HG02943 (cell line): ENCODE measurements around the gene LRRTM3.

Experiments used
- ATAC-seq: cut with Tn5 transposase; IDR thresholded peaks from one replicate; pipeline ENCODE4 v1.9.1; 2021; ENCODE audit warnings: mild to moderate bottlenecking, low read depth, moderate library complexity; ENCODE audit not compliant: unreplicated experiment

LRRTM3 gene

DNA sequence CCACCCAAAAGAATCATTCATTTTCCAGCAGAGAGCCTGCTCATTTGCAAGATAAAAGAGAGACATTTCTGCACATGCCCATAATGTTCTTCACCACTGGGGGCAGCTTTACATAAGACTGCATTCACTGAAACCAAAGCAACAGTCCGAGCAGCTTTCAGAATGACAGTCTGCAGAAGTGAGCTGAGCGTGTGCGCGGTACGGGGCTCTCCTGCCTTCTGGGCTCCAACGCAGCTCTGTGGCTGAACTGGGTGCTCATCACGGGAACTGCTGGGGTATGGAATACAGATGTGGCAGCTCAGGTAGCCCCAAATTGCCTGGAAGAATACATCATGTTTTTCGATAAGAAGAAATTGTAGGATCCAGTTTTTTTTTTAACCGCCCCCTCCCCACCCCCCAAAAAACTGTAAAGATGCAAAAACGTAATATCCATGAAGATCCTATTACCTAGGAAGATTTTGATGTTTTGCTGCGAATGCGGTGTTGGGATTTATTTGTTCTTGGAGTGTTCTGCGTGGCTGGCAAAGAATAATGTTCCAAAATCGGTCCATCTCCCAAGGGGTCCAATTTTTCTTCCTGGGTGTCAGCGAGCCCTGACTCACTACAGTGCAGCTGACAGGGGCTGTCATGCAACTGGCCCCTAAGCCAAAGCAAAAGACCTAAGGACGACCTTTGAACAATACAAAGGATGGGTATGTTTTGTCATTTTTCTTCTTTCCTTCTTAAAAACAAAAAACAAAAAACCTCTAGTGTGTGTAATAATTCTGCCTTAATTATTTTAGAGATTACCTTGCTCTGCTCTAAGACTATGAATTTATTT is at the start of gene LRRTM3:
LRRTM3 (plus strand) TSS at position 141 of the 820 bp plus-strand sequence.
- peak; percentile 100 for ATAC-seq

DNA sequence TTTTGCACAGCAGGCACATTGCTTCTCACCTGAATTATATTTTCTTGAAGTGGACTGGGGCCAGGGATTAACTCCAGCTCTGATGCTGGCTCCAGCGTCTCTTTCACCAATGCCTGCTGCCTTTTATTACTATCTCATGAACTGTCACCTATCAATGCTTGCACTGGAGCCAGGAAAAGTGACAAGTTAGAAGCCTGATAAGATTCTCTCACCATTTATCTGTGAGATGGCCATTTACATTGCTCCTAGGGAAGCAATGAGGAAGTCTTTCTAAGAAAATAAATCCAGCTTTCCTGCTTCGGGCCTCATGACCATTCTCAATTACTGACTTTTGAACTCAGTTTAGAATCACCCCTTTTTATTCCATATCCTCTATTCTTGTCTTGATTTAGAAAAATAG is 48.5 kb upstream of the LRRTM3 start:
- no peak for ATAC-seq

DNA sequence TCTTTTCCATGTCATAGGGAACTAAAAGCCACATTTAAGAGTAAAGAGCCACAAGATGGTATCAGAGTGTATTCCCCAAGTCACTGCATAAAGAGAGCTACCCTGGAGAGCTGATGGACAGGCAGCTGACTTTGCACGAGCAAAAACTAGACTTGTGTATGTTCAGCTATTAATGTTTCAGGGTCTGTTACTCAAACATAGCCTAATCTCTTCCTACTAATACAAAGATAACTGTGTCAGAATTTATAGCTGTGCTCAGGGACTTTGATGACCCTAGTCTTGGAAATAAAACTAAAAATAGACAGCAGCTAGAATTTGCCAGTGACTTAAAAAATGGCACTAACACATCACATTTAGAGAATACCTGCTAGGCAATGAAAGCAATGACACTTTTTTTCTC is 45.5 kb upstream of the LRRTM3 start:
- ATAC-seq = no peak

DNA sequence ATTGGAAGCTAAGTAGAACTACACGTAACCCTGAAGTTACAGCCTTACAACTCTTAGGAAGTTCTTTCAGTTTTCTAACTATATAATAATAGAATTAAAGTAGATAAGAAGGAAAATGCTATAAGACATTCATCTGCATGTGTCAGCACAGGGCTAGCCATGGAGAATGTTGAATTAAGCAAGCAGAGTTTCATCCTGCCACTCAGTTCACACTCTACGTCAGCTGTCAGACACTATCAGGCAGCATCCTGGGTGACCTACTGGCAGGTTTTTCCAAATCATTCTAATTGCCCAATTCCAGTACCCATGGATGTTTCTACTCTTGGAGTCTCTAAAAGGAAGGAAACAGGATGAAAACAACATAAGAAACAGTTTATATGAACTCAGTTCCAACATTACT is 45.0 kb upstream of the LRRTM3 start:
- no peak for ATAC-seq

DNA sequence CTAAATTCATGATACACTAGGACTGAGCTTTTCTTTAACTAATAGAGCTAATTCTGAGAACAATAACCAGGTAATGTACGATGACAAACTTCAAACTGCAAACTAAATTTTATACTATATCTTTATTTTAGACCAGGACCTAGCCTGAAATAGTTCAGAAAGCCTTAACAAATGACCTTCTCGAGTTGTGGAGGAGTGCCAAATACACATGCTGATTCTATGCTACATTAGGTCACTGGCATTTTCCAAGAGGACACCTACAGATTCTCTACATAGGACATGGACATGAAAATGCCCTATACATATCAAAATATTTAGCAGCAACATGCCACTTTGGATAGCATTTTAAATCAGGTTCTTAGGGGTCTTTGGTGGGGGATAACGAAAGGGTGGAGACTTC is 44.0 kb upstream of the LRRTM3 start:
- ATAC-seq = no peak

DNA sequence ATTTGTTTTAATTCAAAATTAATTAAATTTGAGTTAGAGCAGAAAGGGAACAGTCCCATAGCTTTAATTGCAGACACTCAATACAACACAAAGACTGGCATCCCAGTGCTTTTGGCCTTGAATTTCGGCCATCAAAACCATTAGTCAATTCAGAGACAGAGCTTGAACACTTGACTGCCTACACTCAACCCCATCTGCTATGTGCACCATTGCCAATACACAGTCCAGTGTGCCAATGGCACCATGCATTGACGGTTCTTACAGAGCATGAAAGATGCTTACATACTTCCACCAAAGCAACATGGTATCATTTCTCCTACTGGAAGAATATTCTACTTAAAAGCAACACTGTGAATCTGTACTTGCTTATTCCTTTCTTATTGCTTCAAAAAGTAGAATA is 43.6 kb upstream of the LRRTM3 start:
- no peak for ATAC-seq

DNA sequence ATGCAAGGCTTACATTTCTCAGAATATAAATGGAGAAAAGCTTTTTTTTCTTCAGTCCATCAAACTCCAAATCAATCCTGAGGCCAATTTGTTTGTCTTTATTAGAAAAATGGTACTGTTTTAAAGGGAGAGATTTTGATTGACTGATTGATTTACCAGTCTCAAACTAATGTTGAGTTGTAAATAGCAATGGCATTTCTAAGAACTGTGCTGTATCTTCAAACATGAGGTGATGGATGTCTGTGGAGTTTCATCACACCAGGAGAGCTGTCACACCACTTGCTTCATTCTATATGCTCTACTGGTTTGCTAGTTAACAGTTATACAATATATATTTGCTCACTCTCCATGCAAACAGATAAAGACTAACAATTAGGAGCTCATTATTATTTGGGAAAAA is 39.0 kb upstream of the LRRTM3 start:
- no peak for ATAC-seq

DNA sequence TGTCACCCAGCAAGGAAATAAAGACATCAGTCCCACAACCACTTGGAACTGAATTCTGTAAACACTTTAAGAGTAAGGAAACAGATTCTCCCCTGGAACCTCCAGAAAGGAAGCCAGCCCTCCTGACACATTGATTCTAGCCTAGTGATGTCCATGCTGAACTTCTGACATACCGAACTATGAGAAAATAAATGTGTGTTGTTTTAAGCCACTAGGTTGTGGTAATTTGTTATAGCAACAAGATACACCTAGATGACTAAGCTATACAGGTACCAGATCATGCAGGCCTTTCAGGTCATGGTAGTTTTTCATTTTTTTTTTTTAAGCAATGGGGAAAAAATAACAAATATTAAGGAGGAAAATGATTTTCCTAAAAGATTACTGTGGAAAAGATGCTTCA is 37.6 kb upstream of the LRRTM3 start:
- ATAC-seq = no peak

DNA sequence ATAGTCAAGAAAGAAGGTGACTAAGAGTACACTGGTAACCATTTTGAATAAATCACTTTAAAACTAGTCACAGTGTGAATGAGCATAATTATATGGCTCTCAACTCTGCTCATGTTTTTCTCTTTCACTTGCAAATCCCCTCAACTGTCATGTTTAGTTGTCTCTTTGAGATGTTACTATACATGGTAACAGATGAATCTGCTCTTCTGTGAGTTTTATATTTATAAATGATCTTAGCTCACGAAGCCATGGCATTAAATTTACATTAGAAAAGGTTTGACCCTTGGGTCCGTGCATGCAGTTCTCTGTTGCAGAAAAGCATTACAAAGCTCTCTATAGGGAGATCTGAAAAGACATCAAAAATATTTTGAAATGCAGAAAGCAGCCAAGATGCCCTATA is 33.0 kb upstream of the LRRTM3 start:
- no peak for ATAC-seq

DNA sequence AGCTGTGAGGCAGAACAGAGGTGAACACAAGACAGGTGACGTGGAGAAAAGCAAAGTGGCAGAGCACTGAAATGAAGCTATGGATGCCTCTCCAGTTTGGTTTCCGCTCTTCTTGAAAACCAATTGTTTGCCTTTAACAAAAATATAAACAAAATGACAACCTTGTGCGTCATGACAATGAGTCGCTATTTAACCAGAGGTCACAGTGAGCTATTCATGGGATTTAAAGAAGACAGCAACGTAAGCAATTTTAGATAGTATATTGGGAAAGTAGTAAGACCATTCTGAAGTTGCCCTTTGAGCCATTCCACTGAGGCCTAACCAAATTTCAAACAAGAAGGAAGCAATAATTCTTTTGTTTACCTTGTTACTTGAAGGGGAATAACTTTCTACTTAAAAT is 15.2 kb upstream of the LRRTM3 start:
- ATAC-seq = no peak

DNA sequence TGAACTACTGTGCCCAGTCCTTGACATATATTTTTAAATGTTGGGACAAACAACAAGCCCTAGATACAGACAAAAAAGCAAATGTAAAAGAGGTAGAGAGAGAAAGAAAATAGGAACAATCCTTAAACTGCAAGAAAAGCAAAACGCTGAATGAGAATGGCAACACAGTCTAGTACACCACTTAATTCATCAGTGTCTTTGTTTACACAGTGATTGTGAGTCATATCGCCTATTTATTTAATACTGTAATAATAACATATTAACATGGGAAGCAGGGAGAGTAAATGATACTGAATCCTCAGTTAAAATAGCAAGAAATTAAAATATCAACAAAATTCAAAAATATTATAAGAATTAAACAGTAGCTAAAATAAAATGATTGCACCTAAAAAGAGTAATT is 9.8 kb upstream of the LRRTM3 start:
- ATAC-seq = no peak

DNA sequence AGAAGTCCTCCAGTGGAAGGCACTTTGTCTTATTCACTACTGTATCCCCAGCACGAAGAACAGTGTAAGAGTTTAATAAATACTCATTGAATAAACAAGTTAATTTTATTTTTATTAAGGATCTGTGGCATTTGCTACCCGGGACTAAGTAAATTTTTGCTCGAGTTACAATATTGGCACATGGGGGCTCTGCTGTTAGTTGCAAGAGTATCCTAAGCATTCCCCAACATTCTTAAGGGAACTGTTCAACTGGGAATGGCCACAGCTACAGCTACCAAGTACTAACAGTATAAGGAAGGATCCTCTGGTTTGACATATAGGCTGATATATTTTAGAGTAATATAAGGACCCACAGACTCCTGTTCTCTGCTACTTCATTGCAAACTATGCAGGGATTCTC is 8.7 kb upstream of the LRRTM3 start:
- no peak for ATAC-seq

DNA sequence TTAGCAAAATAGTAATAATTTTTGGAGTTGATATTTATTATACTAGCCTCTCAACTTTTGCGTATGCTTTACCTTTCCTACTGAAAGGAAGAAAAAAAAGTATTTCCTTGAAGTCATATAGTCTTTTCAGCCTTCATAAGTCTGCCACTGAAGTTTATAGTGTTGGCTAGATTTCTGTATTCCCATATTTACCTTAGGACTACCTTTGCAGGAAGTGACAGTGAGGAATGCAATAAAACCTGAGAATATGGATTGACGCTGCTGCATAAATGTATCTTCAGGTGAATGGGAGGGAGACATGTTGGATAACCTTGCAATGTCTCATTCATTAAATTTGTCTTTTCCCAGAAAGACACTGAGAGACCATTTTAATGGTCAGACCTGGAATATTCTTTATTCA is 6.6 kb upstream of the LRRTM3 start:
- no peak for ATAC-seq

DNA sequence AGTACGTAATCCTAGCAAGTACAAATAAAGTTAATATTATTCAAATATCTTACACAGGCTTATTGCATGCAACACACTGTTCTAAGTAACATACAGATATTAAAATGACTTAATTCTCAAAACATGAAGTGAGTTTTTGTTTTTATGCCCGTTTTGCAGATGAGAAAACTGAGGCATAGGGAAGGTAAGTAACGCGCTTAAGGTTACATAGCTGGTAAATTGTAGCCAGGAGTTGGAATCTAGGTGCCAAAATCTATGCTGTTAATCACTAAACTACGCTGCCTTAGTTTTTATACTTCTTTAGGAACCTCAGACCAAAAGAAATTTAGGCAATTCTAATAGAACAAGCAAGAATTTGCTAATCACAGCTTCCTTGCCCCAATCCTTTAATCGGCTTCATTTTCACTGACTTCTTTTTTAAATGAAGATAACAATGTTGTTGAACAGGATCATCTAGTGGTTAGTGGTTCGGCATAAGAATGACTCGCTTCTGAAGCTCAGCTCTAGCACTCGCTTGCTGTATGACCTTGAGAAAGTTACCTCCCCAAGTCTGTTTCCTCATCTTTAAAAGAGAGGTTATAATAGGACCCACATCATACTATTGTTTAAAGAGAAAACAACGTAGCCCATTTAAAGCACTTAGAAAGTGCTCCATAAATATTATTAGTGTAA is 1.0 kb upstream of the LRRTM3 start:
- ATAC-seq = no peak

DNA sequence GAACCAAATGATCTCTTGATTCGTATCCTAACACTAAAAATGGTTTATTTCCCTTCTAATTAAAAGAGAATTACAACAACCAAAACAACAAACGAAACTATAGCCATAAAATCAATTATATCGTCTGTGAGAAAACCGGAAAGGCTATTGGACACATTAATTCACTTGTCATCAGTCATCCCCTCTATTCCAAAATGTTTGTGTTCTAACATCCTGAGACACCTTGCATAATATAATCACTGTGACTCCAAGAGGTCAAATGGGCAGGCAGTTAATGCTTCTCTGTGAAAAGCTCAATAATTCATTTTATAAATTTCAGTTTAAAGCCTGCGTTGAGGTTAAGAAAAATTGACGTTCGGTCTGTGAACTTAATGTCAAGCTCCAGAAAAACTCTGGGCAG is 463 bp upstream of the LRRTM3 start:
- no peak for ATAC-seq

DNA sequence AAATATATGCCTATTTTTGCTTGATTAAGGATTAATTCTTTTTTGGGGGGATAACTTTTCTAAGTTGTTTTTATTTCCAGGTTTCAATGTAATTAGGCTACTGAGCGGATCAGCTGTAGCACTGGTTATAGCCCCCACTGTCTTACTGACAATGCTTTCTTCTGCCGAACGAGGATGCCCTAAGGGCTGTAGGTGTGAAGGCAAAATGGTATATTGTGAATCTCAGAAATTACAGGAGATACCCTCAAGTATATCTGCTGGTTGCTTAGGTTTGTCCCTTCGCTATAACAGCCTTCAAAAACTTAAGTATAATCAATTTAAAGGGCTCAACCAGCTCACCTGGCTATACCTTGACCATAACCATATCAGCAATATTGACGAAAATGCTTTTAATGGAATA is 1.0 kb downstream of the LRRTM3 start:
- ATAC-seq = no peak

DNA sequence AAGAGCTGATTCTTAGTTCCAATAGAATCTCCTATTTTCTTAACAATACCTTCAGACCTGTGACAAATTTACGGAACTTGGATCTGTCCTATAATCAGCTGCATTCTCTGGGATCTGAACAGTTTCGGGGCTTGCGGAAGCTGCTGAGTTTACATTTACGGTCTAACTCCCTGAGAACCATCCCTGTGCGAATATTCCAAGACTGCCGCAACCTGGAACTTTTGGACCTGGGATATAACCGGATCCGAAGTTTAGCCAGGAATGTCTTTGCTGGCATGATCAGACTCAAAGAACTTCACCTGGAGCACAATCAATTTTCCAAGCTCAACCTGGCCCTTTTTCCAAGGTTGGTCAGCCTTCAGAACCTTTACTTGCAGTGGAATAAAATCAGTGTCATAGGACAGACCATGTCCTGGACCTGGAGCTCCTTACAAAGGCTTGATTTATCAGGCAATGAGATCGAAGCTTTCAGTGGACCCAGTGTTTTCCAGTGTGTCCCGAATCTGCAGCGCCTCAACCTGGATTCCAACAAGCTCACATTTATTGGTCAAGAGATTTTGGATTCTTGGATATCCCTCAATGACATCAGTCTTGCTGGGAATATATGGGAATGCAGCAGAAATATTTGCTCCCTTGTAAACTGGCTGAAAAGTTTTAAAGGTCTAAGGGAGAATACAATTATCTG is 1.6 kb downstream of the LRRTM3 start:
- ATAC-seq = no peak

DNA sequence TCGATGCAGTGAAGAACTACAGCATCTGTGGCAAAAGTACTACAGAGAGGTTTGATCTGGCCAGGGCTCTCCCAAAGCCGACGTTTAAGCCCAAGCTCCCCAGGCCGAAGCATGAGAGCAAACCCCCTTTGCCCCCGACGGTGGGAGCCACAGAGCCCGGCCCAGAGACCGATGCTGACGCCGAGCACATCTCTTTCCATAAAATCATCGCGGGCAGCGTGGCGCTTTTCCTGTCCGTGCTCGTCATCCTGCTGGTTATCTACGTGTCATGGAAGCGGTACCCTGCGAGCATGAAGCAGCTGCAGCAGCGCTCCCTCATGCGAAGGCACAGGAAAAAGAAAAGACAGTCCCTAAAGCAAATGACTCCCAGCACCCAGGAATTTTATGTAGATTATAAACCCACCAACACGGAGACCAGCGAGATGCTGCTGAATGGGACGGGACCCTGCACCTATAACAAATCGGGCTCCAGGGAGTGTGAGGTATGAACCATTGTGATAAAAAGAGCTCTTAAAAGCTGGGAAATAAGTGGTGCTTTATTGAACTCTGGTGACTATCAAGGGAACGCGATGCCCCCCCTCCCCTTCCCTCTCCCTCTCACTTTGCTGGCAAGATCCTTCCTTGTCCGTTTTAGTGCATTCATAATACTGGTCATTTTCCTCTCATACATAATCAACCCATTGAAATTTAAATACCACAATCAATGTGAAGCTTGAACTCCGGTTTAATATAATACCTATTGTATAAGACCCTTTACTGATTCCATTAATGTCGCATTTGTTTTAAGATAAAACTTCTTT is 2.3 kb downstream of the LRRTM3 start:
- no peak for ATAC-seq

DNA sequence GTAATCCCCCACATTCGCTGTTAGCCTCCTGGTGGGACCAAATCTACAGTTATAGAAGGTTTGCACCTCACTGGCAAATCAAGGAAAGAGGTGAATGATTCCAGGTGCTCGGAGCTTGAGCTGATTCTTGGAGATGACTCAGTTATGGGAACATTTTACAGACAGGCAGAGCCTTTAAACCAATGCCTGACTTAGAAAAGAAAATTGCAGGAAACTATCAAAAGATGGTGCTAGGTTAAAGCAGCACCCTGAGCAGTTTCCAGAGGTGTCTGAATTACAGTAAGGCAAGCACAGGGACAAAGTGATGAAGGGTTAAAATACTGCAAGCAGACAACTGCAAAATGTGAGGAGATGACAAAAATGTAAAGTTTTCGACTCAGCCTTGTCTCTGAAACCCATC is 2.9 kb downstream of the LRRTM3 start:
- ATAC-seq = no peak

DNA sequence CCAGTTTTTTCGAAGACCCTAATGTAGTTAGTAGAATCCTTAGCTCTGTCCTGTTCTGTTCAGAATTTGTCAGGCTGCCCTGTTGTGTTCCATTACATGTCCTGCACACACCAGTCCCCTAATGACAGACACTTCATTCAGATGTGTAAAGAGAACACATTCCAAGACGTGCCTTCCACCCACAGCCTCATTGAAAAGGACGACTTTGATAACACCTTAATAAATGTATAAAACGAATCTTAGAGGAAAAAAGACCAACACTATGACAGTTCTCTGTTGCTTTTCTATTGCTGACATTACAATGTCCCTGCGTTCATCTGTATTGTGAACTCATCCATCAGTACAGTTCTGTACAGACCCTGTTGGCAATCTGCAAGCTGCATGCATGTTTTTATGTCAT is 3.5 kb downstream of the LRRTM3 start:
- ATAC-seq = no peak
